H1 (cell line): ENCODE data around the gene PIF1. TPM values are rescaled to one million over a fixed set of nuclear protein-coding genes. Genes with fewer than 3 reads are reported as not detected.

ENCODE experiments used
- CTCF ChIA-PET: fragments of 300-600 bp; sonication (Branson Sonifier 250); formaldehyde crosslinking; loops from one replicate; lab custom pipeline; 2021; ENCODE audit not compliant: partially characterized antibody; lab: Charles Lee
- POLR2A ChIA-PET: fragments of 300-600 bp; sonication (Branson Sonifier 250); formaldehyde crosslinking; loops from one replicate; lab custom pipeline; 2021; ENCODE audit warnings: inconsistent platforms; ENCODE audit not compliant: partially characterized antibody; lab: Charles Lee
- DNase-seq, 2 experiments: peaks; one replicate each; pipeline versions ENCODE4 v3.0.0 to v3.0.0-alpha.2; 2010 to 2022; ENCODE audit warnings: low spot score in 2 of 2, low read depth in 1 of 2, mixed read lengths in 1 of 2
- FAIRE-seq: peaks from 2 replicates; lab custom pipeline; 2011; peaks lifted over from hg19 to GRCh38; lab: Jason Lieb, UNC
- H2AFZ ChIP-seq: 2 replicates; pipeline ENCODE4 v1.8.1; 2012; ENCODE audit warnings: low read length, inconsistent platforms
- H2AK5ac ChIP-seq: 2 replicates; pipeline ENCODE4 v1.6.1; 2013; ENCODE audit warnings: low read depth, low read length
- H2BK120ac ChIP-seq: replicated peaks from 2 replicates; pipeline ENCODE3; 2013; ENCODE audit warnings: low read depth, low read length, inconsistent platforms
- H2BK12ac ChIP-seq: 2 replicates; pipeline ENCODE4 v1.6.1; 2013; ENCODE audit warnings: low read depth, low read length
- H2BK15ac ChIP-seq: 2 replicates; pipeline ENCODE4 v1.6.1; 2013; ENCODE audit warnings: low read length
- H2BK20ac ChIP-seq: 2 replicates; pipeline ENCODE4 v1.6.1; 2013; ENCODE audit warnings: low read length
- H2BK5ac ChIP-seq: 2 replicates; pipeline ENCODE4 v1.6.1; 2013; ENCODE audit warnings: low read depth, low read length
- H3K14ac ChIP-seq: 2 replicates; pipeline ENCODE4 v1.6.1; 2013; ENCODE audit warnings: inconsistent platforms; ENCODE audit not compliant: insufficient read length
- H3K18ac ChIP-seq: 2 replicates; pipeline ENCODE4 v1.6.1; 2013; ENCODE audit warnings: low read length; ENCODE audit errors: extremely low read depth
- H3K23ac ChIP-seq: 2 replicates; pipeline ENCODE4 v1.6.1; 2013; ENCODE audit warnings: inconsistent platforms; ENCODE audit not compliant: insufficient read length
- H3K23me2 ChIP-seq: 2 replicates; pipeline ENCODE4 v1.6.1; 2013; ENCODE audit warnings: low read depth, low read length
- H3K27ac ChIP-seq: 2 replicates; pipeline ENCODE4 v1.6.1; 2011; ENCODE audit warnings: low read depth, low read length, inconsistent platforms
- H3K27me3 ChIP-seq, 4 experiments: replicated peaks in 1 of 4; 1 replicate in 1 of 4; 2 replicates in 3 of 4; pipeline versions ENCODE4 v1.6.1 to v1.8.1; 2011 to 2013; ENCODE audit warnings: low read length in 3 of 4, mild to moderate bottlenecking in 3 of 4, inconsistent platforms in 2 of 4, mixed read lengths in 2 of 4, moderate library complexity in 1 of 4; ENCODE audit not compliant: control insufficient read depth in 3 of 4, insufficient read depth in 3 of 4; ENCODE audit errors: extremely low read depth in 1 of 4
- H3K36me3 ChIP-seq, 4 experiments: 2 replicates each; pipeline versions ENCODE4 v1.6.1 to v1.8.1; 2011 to 2013; ENCODE audit warnings: mild to moderate bottlenecking in 4 of 4, low read length in 3 of 4, moderate library complexity in 2 of 4, control low read depth in 1 of 4, inconsistent platforms in 1 of 4; ENCODE audit not compliant: insufficient read depth in 4 of 4, control insufficient read depth in 2 of 4
- H3K4ac ChIP-seq: replicated peaks from 2 replicates; pipeline ENCODE3; 2013; ENCODE audit warnings: low read length, low read depth, mixed read lengths, inconsistent platforms; ENCODE audit not compliant: insufficient read length
- H3K4me1 ChIP-seq, 4 experiments: replicated peaks in 1 of 4; 1 replicate in 1 of 4; 2 replicates in 3 of 4; pipeline versions ENCODE4 v1.6.1 to v1.8.1; 2011 to 2013; ENCODE audit warnings: low read length in 3 of 4, inconsistent platforms in 2 of 4, mixed read lengths in 1 of 4; ENCODE audit not compliant: insufficient read depth in 4 of 4, control insufficient read depth in 3 of 4
- H3K4me2 ChIP-seq, 2 experiments: 2 replicates each; pipeline versions ENCODE4 v1.6.1 to v1.8.1; 2011 to 2013; ENCODE audit warnings: low read depth in 2 of 2, low read length in 2 of 2, control low read depth in 1 of 2, inconsistent platforms in 1 of 2, mild to moderate bottlenecking in 1 of 2; ENCODE audit not compliant: insufficient read depth in 1 of 2
- H3K4me3 ChIP-seq, 4 experiments: fragments of 200-600, 300-600 bp in 1 of 4; sonication (generic), shearing (Covaris generic), sonication (Bioruptor Twin) in 1 of 4; 2 replicates each; pipeline versions ENCODE4 v1.5.1 to v1.8.1; 2011 to 2016; ENCODE audit warnings: low read length in 4 of 4, low read depth in 3 of 4, control low read depth in 2 of 4, inconsistent platforms in 2 of 4, mild to moderate bottlenecking in 2 of 4, mixed read lengths in 1 of 4, moderate library complexity in 1 of 4; ENCODE audit not compliant: insufficient read depth in 2 of 4; ENCODE audit errors: extremely low read depth in 1 of 4
- H3K56ac ChIP-seq: replicated peaks from 2 replicates; pipeline ENCODE3; 2013; ENCODE audit warnings: low read depth, mild to moderate bottlenecking, mixed read lengths, low read length, inconsistent platforms; ENCODE audit not compliant: insufficient read length
- H3K79me1 ChIP-seq: 2 replicates; pipeline ENCODE4 v1.6.1; 2013; ENCODE audit warnings: low read depth, low read length, control low read depth
- H3K79me2 ChIP-seq, 2 experiments: 2 replicates each; pipeline versions ENCODE4 v1.6.1 to v1.8.1; 2012 to 2013; ENCODE audit warnings: low read length in 2 of 2, mild to moderate bottlenecking in 2 of 2, inconsistent platforms in 1 of 2; ENCODE audit not compliant: insufficient read depth in 2 of 2, control insufficient read depth in 1 of 2
- H3K9ac ChIP-seq, 4 experiments: replicated peaks in 1 of 4; 1 replicate in 1 of 4; 2 replicates in 3 of 4; pipeline versions ENCODE4 v1.6.1 to v1.8.1; 2011 to 2013; ENCODE audit warnings: low read depth in 3 of 4, low read length in 3 of 4, control low read depth in 2 of 4, mild to moderate bottlenecking in 2 of 4, moderate library complexity in 2 of 4, inconsistent platforms in 1 of 4; ENCODE audit errors: extremely low read depth in 1 of 4
- H3K9me3 ChIP-seq, 2 experiments: 2 replicates each; pipeline versions ENCODE4 v1.6.1 to v1.8.1; 2012 to 2013; ENCODE audit warnings: mild to moderate bottlenecking in 2 of 2, moderate library complexity in 2 of 2, control low read depth in 1 of 2, inconsistent platforms in 1 of 2, low read depth in 1 of 2, low read length in 1 of 2, mixed read lengths in 1 of 2; ENCODE audit not compliant: insufficient read depth in 2 of 2
- H4K20me1 ChIP-seq, 2 experiments: replicated peaks in 1 of 2; 2 replicates each; pipeline versions ENCODE3 to v1.8.1; 2011 to 2013; ENCODE audit warnings: inconsistent platforms in 2 of 2, low read length in 2 of 2, mild to moderate bottlenecking in 1 of 2; ENCODE audit not compliant: insufficient read depth in 2 of 2, control insufficient read depth in 1 of 2
- H4K5ac ChIP-seq: 2 replicates; pipeline ENCODE4 v1.6.1; 2013; ENCODE audit warnings: low read length, low read depth, mixed read lengths, inconsistent platforms; ENCODE audit not compliant: insufficient read length
- H4K8ac ChIP-seq: 2 replicates; pipeline ENCODE4 v1.8.0; 2013; ENCODE audit warnings: mild to moderate bottlenecking, moderate library complexity, low read length, inconsistent platforms; ENCODE audit not compliant: insufficient read depth; ENCODE audit errors: extremely low read depth
- H4K91ac ChIP-seq: replicated peaks from 2 replicates; pipeline ENCODE3; 2013; ENCODE audit warnings: low read length, mixed read lengths, inconsistent platforms; ENCODE audit not compliant: insufficient read length
- KDM4A ChIP-seq: IDR thresholded peaks from one replicate; pipeline ENCODE4 v1.7.1; 2012; ENCODE audit warnings: low read depth, mild to moderate bottlenecking, moderate library complexity, low read length, inconsistent platforms; ENCODE audit not compliant: severe bottlenecking
- POLR2AphosphoS5 ChIP-seq: IDR thresholded peaks from 2 replicates; pipeline ENCODE4 v1.6.1; 2011; ENCODE audit warnings: low read depth, low read length
- WGBS, 2 experiments: shearing (Covaris generic) in 1 of 2; methylation state at CpG; one replicate each; pipeline versions ENCODE4 v1.1.6 to v1.1.7; 2013 to 2015; ENCODE audit warnings: low lambda C conversion rate in 2 of 2, mixed read lengths in 2 of 2, inconsistent platforms in 1 of 2, low coverage in 1 of 2, missing lambda C conversion rate in 1 of 2; ENCODE audit not compliant: insufficient replicate concordance in 2 of 2, insufficient coverage in 1 of 2, insufficient read length in 1 of 2; ENCODE audit errors: extremely low coverage in 1 of 2, missing lambda C conversion rate in 1 of 2; 5-methylcytosine and 5-hydroxymethylcytosine counted together
- polyA plus RNA-seq, 7 experiments: library from polyadenylated mRNA; depleted of rRNA in 3 of 7; stranded (reverse) in 5 of 7; unstranded in 2 of 7; fragments of >200 nt in 5 of 7; fragments of 200-250 nt in 2 of 7; gene quantifications; 1 replicate in 5 of 7; 2 replicates in 1 of 7; 4 replicates in 1 of 7; pipeline versions ENCODE4 v1.2.1 to v1.2.3, GENCODE V29; 2011 to 2013; ENCODE audit warnings: missing spikeins in 2 of 7, mixed read lengths in 2 of 7
- total RNA-seq: library from RNA; stranded (reverse); fragmentation: NEBNext Ultra II Directional; extraction: Animal tissue kit (Norgen Biotek cat#: 25700); gene quantifications from 2 replicates; pipeline ENCODE4 v1.2.1, GENCODE V29; 2021

PIF1 gene
- total and polyA plus RNA-seq, 2 of the 8 experiments (the other 6 are each of a cell fraction or from before 2014, with no cell fraction given), result 73.3 to 138 TPM

GRCh38 chr15:64854041-64854440 lies 28.6 kb upstream of the PIF1 start:
- TF ChIP-seq KDM4A (no peak), POLR2AphosphoS5 (0 out of 2 replicates have a peak, but pooled peaks have one; percentile 12)
- TF ChIP-seq, all 59 proteins: peak for 1
- FAIRE-seq, result no peak
- Histone ChIP-seq H2AK5ac (no peak overlapping the region), H2BK5ac (no peak overlapping the region), H3K56ac (no peak overlapping the region), H3K27me3 (no peaks in the 10 kb centered on the region), H4K5ac (no peak overlapping the region), H2BK15ac (no peak overlapping the region), H3K4me3 (no peak overlapping the region), H3K79me1 (peaks cover 21% of the 10 kb centered on the region), H4K20me1 (peaks cover 2 to 22% of the 10 kb centered on the region in 2 experiments), H3K79me2 (peaks cover 0 to 50% of the 10 kb centered on the region in 2 experiments; a peak in 2 of 4 replicates), H3K27ac (no peak overlapping the region; the same call in 1 of the 2 replicates), H3K36me3 (peaks cover 3 to 26% (median 9%) of the 10 kb centered on the region in 4 experiments; a peak in 5 of 8 replicates), H3K4ac (no peak overlapping the region), H3K18ac (no peak overlapping the region), H4K8ac (peak overlapping the region; percentile 6; the same call in 1 of the 2 replicates), H3K4me1 (peaks cover 12 to 26% (median 20%) of the 10 kb centered on the region in 4 experiments), H3K9ac (no peak overlapping the region), H3K14ac (no peak overlapping the region), H3K23ac (no peak overlapping the region), H2BK12ac (no peak overlapping the region), H2BK120ac (no peak overlapping the region), H3K9me3 (no peaks in the 10 kb centered on the region), H4K91ac (no peak overlapping the region), H2AFZ (no peak overlapping the region), H2BK20ac (no peak overlapping the region), H3K23me2 (no peaks in the 10 kb centered on the region), H3K4me2 (no peak overlapping the region)
- ChIA-PET POLR2A (interaction anchor here (0.9 to 1.6 kb wide), 5 partner anchors 10 to 45 kb away, joined by 3 to 8 read pairs (median 3); no protein-coding TSS in a partner anchor), CTCF (interaction anchor here (0.6 to 1.0 kb wide), 2 partner anchors 138 to 440 kb away, joined by 3 read pairs; no protein-coding TSS in a partner anchor)
- DNase-seq, result no peak
- WGBS, 2 experiments, result 92% methylated on average over 4 of the region's 4 CpGs; no CpG with 5 or more reads in 1 of the 2 experiments
